ENCODE results near the gene ABCB4.
"Not testable (repeated sequence)": the region's sequence is repeated elsewhere in the genome, so short reads cannot be mapped to it uniquely, and the experiment has no call there.

The ABCB4 gene

DNA sequence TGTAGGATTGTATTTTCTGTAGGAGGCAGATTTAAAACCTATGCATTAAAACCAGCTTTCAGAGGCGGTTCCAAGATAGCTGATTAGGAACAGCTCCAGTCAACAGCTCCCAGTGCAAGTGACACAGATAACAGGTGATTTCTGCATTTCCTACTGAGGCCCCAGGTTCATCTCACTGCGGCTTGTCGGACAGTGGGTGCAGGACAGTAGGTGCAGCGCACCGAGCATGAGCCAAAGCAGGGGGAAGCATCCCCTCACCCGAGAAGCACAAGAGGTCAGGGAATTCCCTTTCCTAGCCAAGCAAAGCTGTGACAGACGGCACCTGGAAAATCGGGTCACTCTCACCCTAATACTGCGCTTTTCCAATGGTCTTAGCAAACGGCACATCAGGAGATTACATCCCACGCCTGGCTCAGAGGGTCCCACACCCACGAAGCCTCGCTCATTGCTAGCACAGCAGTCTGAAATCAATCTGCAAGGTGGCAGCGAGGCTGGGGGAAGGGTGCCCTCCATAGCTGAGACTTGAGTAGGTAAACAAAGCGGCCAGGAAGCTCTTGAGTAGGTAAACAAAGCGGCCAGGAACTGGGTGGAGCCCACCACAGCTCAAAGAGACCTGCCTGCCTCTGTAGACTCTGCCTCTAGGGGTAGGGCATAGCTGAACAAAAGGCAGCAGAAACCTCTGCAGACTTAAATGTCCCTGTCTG is 10.5 kb downstream of the ABCB4 start:
- not testable (repeated sequence) for H3K4me3 Mint-ChIP-seq; H3K36me3 Mint-ChIP-seq (ENCODE audit: low read depth); H3K27ac Mint-ChIP-seq; DNase-seq (ENCODE audit: low spot score); H3K27me3 Mint-ChIP-seq (ENCODE audit: low read depth); H3K4me1 Mint-ChIP-seq (ENCODE audit: low read depth); H3K9me3 Mint-ChIP-seq

- Mint-ChIP-seq H3K27me3 (ENCODE audit: low read depth) (no peaks in the 10 kb centered on the region), H3K27ac (no peak overlapping the region), H3K4me1 (ENCODE audit: low read depth) (no peaks in the 10 kb centered on the region), H3K36me3 (ENCODE audit: low read depth) (no peaks in the 10 kb centered on the region), H3K4me3 (no peak overlapping the region), H3K9me3 (no peaks in the 10 kb centered on the region)
- no peak for DNase-seq (ENCODE audit: low spot score)
Measured at GRCh38 chr7:87463982-87464381, 11.5 kb downstream of the ABCB4 start.

DNA sequence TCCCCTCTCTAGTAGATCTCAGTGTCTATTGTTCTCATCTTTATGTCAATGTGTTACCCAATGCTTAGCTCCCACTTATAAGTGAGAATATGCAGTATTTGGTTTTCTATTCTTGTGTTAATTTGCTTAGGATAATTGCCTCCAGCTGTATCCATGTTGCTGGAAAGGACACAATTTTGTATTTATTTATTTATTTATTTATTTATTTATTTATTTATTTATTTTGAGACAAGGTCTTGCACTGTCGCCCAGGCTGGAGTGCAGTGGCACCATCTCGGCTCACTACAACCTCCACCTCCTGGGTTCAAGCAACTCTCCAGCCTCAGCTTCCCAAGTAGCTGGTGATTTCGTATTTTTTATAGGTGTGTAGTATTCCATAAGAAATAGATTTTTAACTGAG is 15.0 kb downstream of the ABCB4 start:
- not testable (repeated sequence) for H3K9me3 Mint-ChIP-seq; H3K36me3 Mint-ChIP-seq (ENCODE audit: low read depth); H3K4me1 Mint-ChIP-seq (ENCODE audit: low read depth); H3K27me3 Mint-ChIP-seq (ENCODE audit: low read depth); DNase-seq (ENCODE audit: low spot score); H3K27ac Mint-ChIP-seq; H3K4me3 Mint-ChIP-seq

GRCh38 chr7:87459941-87460340 is 15.5 kb downstream of the ABCB4 start:
- Mint-ChIP-seq H3K4me3 (no peak overlapping the region), H3K36me3 (ENCODE audit: low read depth) (no peaks in the 10 kb centered on the region), H3K4me1 (ENCODE audit: low read depth) (no peaks in the 10 kb centered on the region), H3K9me3 (no peaks in the 10 kb centered on the region), H3K27ac (no peak overlapping the region), H3K27me3 (ENCODE audit: low read depth) (peaks cover 4% of the 10 kb centered on the region)
- DNase-seq (ENCODE audit: low spot score), result no peak

DNA sequence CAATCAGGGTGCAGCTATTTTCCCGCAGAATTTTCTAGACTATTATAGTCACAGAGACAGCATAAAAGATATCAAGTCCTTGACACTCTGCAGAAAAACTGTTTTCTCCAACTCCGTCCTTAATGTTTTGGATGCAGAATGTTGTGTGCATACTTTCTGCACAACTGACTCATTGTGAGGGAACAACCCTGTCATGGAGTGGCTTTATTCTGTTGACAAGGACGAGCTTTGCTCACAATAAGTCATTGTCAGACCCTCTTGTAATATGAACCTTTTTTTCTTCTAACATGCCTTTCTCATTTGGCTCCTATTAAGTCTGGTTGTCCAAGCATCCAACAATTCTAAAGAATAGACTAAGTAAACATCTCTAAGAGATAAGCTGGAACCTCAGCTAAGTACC is 17.3 kb downstream of the ABCB4 start:
- no peak for DNase-seq (ENCODE audit: low spot score)
- no peak overlapping the region for H3K27ac Mint-ChIP-seq
- H3K36me3 Mint-ChIP-seq (ENCODE audit: low read depth), result no peaks in the 10 kb centered on the region
- H3K4me1 Mint-ChIP-seq (ENCODE audit: low read depth), result no peaks in the 10 kb centered on the region
- no peaks in the 10 kb centered on the region for H3K9me3 Mint-ChIP-seq
- no peak overlapping the region for H3K4me3 Mint-ChIP-seq
- H3K27me3 Mint-ChIP-seq (ENCODE audit: low read depth), result peaks cover 4% of the 10 kb centered on the region

DNA sequence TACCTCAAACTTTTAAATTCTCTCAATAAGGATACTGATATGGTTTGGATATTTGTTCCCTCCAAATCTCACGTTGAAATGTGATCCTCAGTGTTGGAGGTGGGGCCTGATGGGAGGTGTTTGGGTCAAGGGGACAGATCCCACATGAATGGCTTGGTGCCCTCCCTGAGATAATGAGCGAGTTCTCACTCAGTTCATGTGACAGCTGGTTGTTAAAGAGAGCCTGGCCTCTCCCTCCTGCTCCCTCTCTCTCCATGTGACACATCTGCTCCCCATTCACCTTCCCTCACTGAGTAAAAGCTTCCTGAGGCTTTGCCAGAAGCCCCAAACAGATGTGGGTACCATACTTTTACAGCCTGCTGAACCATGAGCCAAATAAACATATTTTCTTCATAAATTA is 19.2 kb downstream of the ABCB4 start:
- H3K27me3 Mint-ChIP-seq (ENCODE audit: low read depth), result peaks cover 8% of the 10 kb centered on the region

DNA sequence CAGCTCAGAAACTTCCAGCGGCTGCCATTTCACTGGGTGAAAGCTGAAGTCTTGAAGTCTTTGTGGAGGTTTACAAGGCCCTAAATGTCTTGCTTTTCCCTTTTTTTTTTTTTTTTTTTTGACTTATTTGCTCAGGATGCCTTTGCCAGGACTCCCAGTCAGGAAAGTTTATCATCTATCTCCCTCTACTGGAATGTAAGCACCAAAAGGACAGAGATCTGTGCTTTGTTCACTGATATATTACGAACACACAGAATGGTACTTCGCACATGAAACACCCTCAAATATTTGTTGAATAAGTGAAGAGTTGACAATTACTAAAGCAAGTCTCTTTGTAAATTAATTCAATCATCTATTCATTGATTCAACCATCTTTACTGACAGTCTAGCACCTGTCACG is 23.2 kb downstream of the ABCB4 start:
- peaks cover 16% of the 10 kb centered on the region for H3K27me3 Mint-ChIP-seq (ENCODE audit: low read depth)
- no peaks in the 10 kb centered on the region for H3K36me3 Mint-ChIP-seq (ENCODE audit: low read depth)
- no peaks in the 10 kb centered on the region for H3K4me1 Mint-ChIP-seq (ENCODE audit: low read depth)
- H3K9me3 Mint-ChIP-seq, result no peaks in the 10 kb centered on the region
- DNase-seq (ENCODE audit: low spot score), result no peak
- H3K27ac Mint-ChIP-seq, result no peak overlapping the region
- H3K4me3 Mint-ChIP-seq, result no peak overlapping the region

More for the DNA sequence above, 19.2 kb downstream of the ABCB4 start:
- Mint-ChIP-seq H3K36me3 (ENCODE audit: low read depth) (no peaks in the 10 kb centered on the region), H3K27ac (no peak overlapping the region), H3K9me3 (no peaks in the 10 kb centered on the region), H3K4me3 (no peak overlapping the region), H3K4me1 (ENCODE audit: low read depth) (no peaks in the 10 kb centered on the region)
- DNase-seq (ENCODE audit: low spot score), result no peak

DNA sequence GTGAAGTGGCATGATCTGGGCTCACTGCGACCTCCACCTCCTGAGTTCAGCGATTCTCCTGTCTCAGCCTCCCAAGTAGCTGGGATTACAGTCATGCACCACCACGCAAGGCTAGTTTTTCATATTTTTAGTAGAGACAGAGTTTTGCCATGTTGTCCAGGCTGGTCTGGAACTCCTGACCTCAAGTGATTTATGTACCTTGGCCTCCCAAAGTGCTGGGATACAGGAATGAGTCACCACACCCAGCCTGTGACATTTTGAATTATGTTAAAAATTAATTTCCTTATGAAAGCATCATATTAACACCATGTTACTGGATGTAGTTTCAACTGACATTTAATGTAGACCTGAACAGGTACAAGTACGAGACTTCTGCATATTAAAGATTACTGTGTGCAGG is 24.3 kb downstream of the ABCB4 start:
- Mint-ChIP-seq H3K9me3 (no peaks in the 10 kb centered on the region), H3K4me3 (no peak overlapping the region), H3K4me1 (ENCODE audit: low read depth) (no peaks in the 10 kb centered on the region), H3K36me3 (ENCODE audit: low read depth) (no peaks in the 10 kb centered on the region), H3K27me3 (ENCODE audit: low read depth) (peaks cover 17% of the 10 kb centered on the region), H3K27ac (no peak overlapping the region)
- DNase-seq (ENCODE audit: low spot score), result no peak

- no peak overlapping the region for H3K27ac Mint-ChIP-seq
- H3K9me3 Mint-ChIP-seq, result no peaks in the 10 kb centered on the region
- H3K4me3 Mint-ChIP-seq, result no peak overlapping the region
- H3K27me3 Mint-ChIP-seq (ENCODE audit: low read depth), result peaks cover 14% of the 10 kb centered on the region
- no peak for DNase-seq (ENCODE audit: low spot score)
- H3K36me3 Mint-ChIP-seq (ENCODE audit: low read depth), result no peaks in the 10 kb centered on the region
- H3K4me1 Mint-ChIP-seq (ENCODE audit: low read depth), result no peaks in the 10 kb centered on the region
Measured at GRCh38 chr7:87450706-87451105, 24.8 kb downstream of the ABCB4 start.

- H3K27ac Mint-ChIP-seq, result no peak overlapping the region
- no peak overlapping the region for H3K4me3 Mint-ChIP-seq
- H3K36me3 Mint-ChIP-seq (ENCODE audit: low read depth), result no peaks in the 10 kb centered on the region
- peaks cover 12% of the 10 kb centered on the region for H3K27me3 Mint-ChIP-seq (ENCODE audit: low read depth)
- no peaks in the 10 kb centered on the region for H3K4me1 Mint-ChIP-seq (ENCODE audit: low read depth)
- H3K9me3 Mint-ChIP-seq, result no peaks in the 10 kb centered on the region
- no peak for DNase-seq (ENCODE audit: low spot score)
Measured at GRCh38 chr7:87448388-87448787, 27.1 kb downstream of the ABCB4 start.

- Mint-ChIP-seq H3K9me3 (no peaks in the 10 kb centered on the region), H3K27ac (no peak overlapping the region), H3K36me3 (ENCODE audit: low read depth) (no peaks in the 10 kb centered on the region), H3K4me1 (ENCODE audit: low read depth) (no peaks in the 10 kb centered on the region), H3K27me3 (ENCODE audit: low read depth) (peaks cover 17% of the 10 kb centered on the region), H3K4me3 (no peak overlapping the region)
- no peak for DNase-seq (ENCODE audit: low spot score)
Measured at GRCh38 chr7:87447116-87447635, 28.3 kb downstream of the ABCB4 start.

GRCh38 chr7:87445897-87446296 is 29.6 kb downstream of the ABCB4 start:
- Mint-ChIP-seq H3K4me1 (ENCODE audit: low read depth) (no peaks in the 10 kb centered on the region), H3K27me3 (ENCODE audit: low read depth) (peaks cover 13% of the 10 kb centered on the region), H3K4me3 (no peak overlapping the region), H3K9me3 (no peaks in the 10 kb centered on the region), H3K36me3 (ENCODE audit: low read depth) (no peaks in the 10 kb centered on the region), H3K27ac (no peak overlapping the region)
- no peak for DNase-seq (ENCODE audit: low spot score)

DNA sequence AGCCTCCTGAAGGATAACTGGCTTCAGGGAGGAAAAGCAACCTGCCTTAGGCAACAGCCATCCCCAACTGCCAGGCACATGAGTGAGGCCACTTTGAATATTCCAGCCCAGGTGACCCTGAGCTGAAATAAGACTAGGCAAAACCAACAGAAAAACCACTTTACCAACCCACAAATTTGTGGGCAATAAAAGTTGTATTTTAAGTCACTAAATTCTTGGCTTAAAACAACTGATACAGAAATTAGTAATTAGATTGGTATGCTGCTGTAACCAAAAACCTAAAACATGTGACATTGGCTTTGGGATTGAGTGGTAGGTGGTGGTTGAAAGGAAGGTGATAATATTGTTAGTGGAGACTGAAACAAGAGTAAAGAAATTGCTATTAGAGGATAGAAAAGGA is 39.9 kb downstream of the ABCB4 start:
- Mint-ChIP-seq H3K9me3 (no peaks in the 10 kb centered on the region), H3K4me3 (no peak overlapping the region), H3K36me3 (ENCODE audit: low read depth) (no peaks in the 10 kb centered on the region), H3K27ac (no peak overlapping the region), H3K27me3 (ENCODE audit: low read depth) (peaks cover 7% of the 10 kb centered on the region), H3K4me1 (ENCODE audit: low read depth) (no peaks in the 10 kb centered on the region)
- DNase-seq (ENCODE audit: low spot score), result no peak

DNA sequence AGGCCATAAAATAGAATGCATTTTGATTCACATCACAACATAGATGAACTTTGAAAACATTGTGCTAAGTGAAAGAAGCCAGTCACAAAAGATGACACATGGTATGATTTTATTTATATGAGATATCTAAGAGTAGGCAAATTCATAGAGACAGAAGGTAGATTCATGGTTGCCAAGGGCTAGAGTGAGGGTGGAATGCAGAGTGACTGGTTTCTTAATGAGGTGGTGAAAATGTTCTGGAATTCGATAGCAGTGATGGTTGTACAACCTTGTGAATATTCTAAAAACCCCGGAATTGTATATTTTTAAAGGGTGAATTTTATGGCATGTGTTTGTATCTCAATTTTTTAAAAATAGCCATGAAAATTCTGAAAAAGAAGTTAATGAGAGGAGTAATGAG is 42.9 kb downstream of the ABCB4 start:
- DNase-seq (ENCODE audit: low spot score), result no peak
- no peaks in the 10 kb centered on the region for H3K36me3 Mint-ChIP-seq (ENCODE audit: low read depth)
- H3K4me1 Mint-ChIP-seq (ENCODE audit: low read depth), result no peaks in the 10 kb centered on the region
- H3K27me3 Mint-ChIP-seq (ENCODE audit: low read depth), result peaks cover 15% of the 10 kb centered on the region
- no peaks in the 10 kb centered on the region for H3K9me3 Mint-ChIP-seq
- no peak overlapping the region for H3K27ac Mint-ChIP-seq
- no peak overlapping the region for H3K4me3 Mint-ChIP-seq

- no peaks in the 10 kb centered on the region for H3K4me1 Mint-ChIP-seq (ENCODE audit: low read depth)
- no peaks in the 10 kb centered on the region for H3K36me3 Mint-ChIP-seq (ENCODE audit: low read depth)
- no peak for DNase-seq (ENCODE audit: low spot score)
- no peak overlapping the region for H3K4me3 Mint-ChIP-seq
- peaks cover 13% of the 10 kb centered on the region for H3K27me3 Mint-ChIP-seq (ENCODE audit: low read depth)
- no peak overlapping the region for H3K27ac Mint-ChIP-seq
- H3K9me3 Mint-ChIP-seq, result no peaks in the 10 kb centered on the region
Measured at GRCh38 chr7:87427288-87427687, 48.2 kb downstream of the ABCB4 start.
